Smooth muscle cell of the brain vasculature (primary cell): Measurements from ENCODE around the gene PDCD1.
"Not testable (repeated sequence)": the region's sequence is repeated elsewhere in the genome, so short reads cannot be mapped to it uniquely, and the experiment has no call there.

Experiments used
- DNase-seq: peaks from one replicate; pipeline ENCODE4 v3.0.0-alpha.2; 2012; ENCODE audit warnings: low read depth, low spot score

PDCD1 gene

DNA sequence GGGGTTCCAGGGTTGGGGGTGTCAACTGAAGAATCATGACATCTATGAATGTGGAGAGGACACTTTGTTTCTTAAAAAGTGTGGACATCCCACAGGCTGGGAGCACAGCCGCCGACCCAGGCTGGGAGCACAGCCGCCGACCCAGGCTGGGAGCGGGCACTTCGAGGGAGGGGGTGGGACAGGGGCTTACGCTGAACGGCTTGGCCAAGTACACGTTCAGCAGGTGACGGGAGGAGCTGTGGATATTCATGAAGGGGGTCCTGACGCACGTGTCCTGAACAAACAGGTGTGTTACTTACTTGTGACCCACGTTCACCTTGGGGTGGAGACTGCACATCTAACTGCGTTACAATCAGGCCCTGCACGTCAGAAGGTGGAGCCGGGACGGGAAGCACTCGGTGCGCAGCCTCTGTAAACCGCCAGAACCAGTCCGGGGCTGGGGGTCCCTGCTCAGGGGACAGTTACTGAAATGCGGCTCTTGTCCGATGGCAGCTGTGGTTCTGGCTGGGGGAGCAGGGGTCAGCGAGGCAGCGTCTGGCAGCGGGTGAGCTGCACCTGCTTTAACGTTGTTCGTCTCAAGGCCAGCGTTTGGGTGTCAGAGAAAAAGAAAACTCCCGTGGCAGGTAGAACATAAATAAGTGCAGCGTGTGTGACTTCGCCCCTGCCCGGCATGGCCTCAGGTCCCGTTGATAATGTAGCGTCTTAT lies 58.3 kb downstream of the PDCD1 start:
- DNase-seq: not testable (repeated sequence)
